H1 (cell line): ENCODE measurements around the gene PRF1. TPM values are rescaled to one million over a fixed set of nuclear protein-coding genes. Genes with fewer than 3 reads are reported as not detected.

Source experiments
- CTCF ChIA-PET: fragments of 300-600 bp; sonication (Branson Sonifier 250); formaldehyde crosslinking; loops from one replicate; lab custom pipeline; 2021; ENCODE audit not compliant: partially characterized antibody; lab: Charles Lee
- POLR2A ChIA-PET: fragments of 300-600 bp; sonication (Branson Sonifier 250); formaldehyde crosslinking; loops from one replicate; lab custom pipeline; 2021; ENCODE audit warnings: inconsistent platforms; ENCODE audit not compliant: partially characterized antibody; lab: Charles Lee
- DNase-seq, 2 experiments: peaks; one replicate each; pipeline versions ENCODE4 v3.0.0 to v3.0.0-alpha.2; 2010 to 2022; ENCODE audit warnings: low spot score in 2 of 2, low read depth in 1 of 2, mixed read lengths in 1 of 2
- FAIRE-seq: peaks from 2 replicates; lab custom pipeline; 2011; peaks lifted over from hg19 to GRCh38; lab: Jason Lieb, UNC
- H2AFZ ChIP-seq: 2 replicates; pipeline ENCODE4 v1.8.1; 2012; ENCODE audit warnings: low read length, inconsistent platforms
- H2AK5ac ChIP-seq: 2 replicates; pipeline ENCODE4 v1.6.1; 2013; ENCODE audit warnings: low read depth, low read length
- H2BK120ac ChIP-seq: replicated peaks from 2 replicates; pipeline ENCODE3; 2013; ENCODE audit warnings: low read depth, low read length, inconsistent platforms
- H2BK12ac ChIP-seq: 2 replicates; pipeline ENCODE4 v1.6.1; 2013; ENCODE audit warnings: low read depth, low read length
- H2BK15ac ChIP-seq: 2 replicates; pipeline ENCODE4 v1.6.1; 2013; ENCODE audit warnings: low read length
- H2BK20ac ChIP-seq: 2 replicates; pipeline ENCODE4 v1.6.1; 2013; ENCODE audit warnings: low read length
- H2BK5ac ChIP-seq: 2 replicates; pipeline ENCODE4 v1.6.1; 2013; ENCODE audit warnings: low read depth, low read length
- H3K14ac ChIP-seq: 2 replicates; pipeline ENCODE4 v1.6.1; 2013; ENCODE audit warnings: inconsistent platforms; ENCODE audit not compliant: insufficient read length
- H3K18ac ChIP-seq: 2 replicates; pipeline ENCODE4 v1.6.1; 2013; ENCODE audit warnings: low read length; ENCODE audit errors: extremely low read depth
- H3K23ac ChIP-seq: 2 replicates; pipeline ENCODE4 v1.6.1; 2013; ENCODE audit warnings: inconsistent platforms; ENCODE audit not compliant: insufficient read length
- H3K23me2 ChIP-seq: 2 replicates; pipeline ENCODE4 v1.6.1; 2013; ENCODE audit warnings: low read depth, low read length
- H3K27ac ChIP-seq: 2 replicates; pipeline ENCODE4 v1.6.1; 2011; ENCODE audit warnings: low read depth, low read length, inconsistent platforms
- H3K27me3 ChIP-seq, 4 experiments: replicated peaks in 1 of 4; 1 replicate in 1 of 4; 2 replicates in 3 of 4; pipeline versions ENCODE4 v1.6.1 to v1.8.1; 2011 to 2013; ENCODE audit warnings: low read length in 3 of 4, mild to moderate bottlenecking in 3 of 4, inconsistent platforms in 2 of 4, mixed read lengths in 2 of 4, moderate library complexity in 1 of 4; ENCODE audit not compliant: control insufficient read depth in 3 of 4, insufficient read depth in 3 of 4; ENCODE audit errors: extremely low read depth in 1 of 4
- H3K36me3 ChIP-seq, 4 experiments: 2 replicates each; pipeline versions ENCODE4 v1.6.1 to v1.8.1; 2011 to 2013; ENCODE audit warnings: mild to moderate bottlenecking in 4 of 4, low read length in 3 of 4, moderate library complexity in 2 of 4, control low read depth in 1 of 4, inconsistent platforms in 1 of 4; ENCODE audit not compliant: insufficient read depth in 4 of 4, control insufficient read depth in 2 of 4
- H3K4ac ChIP-seq: replicated peaks from 2 replicates; pipeline ENCODE3; 2013; ENCODE audit warnings: low read length, low read depth, mixed read lengths, inconsistent platforms; ENCODE audit not compliant: insufficient read length
- H3K4me1 ChIP-seq, 4 experiments: replicated peaks in 1 of 4; 1 replicate in 1 of 4; 2 replicates in 3 of 4; pipeline versions ENCODE4 v1.6.1 to v1.8.1; 2011 to 2013; ENCODE audit warnings: low read length in 3 of 4, inconsistent platforms in 2 of 4, mixed read lengths in 1 of 4; ENCODE audit not compliant: insufficient read depth in 4 of 4, control insufficient read depth in 3 of 4
- H3K4me2 ChIP-seq, 2 experiments: 2 replicates each; pipeline versions ENCODE4 v1.6.1 to v1.8.1; 2011 to 2013; ENCODE audit warnings: low read depth in 2 of 2, low read length in 2 of 2, control low read depth in 1 of 2, inconsistent platforms in 1 of 2, mild to moderate bottlenecking in 1 of 2; ENCODE audit not compliant: insufficient read depth in 1 of 2
- H3K4me3 ChIP-seq, 4 experiments: fragments of 200-600, 300-600 bp in 1 of 4; sonication (generic), shearing (Covaris generic), sonication (Bioruptor Twin) in 1 of 4; 2 replicates each; pipeline versions ENCODE4 v1.5.1 to v1.8.1; 2011 to 2016; ENCODE audit warnings: low read length in 4 of 4, low read depth in 3 of 4, control low read depth in 2 of 4, inconsistent platforms in 2 of 4, mild to moderate bottlenecking in 2 of 4, mixed read lengths in 1 of 4, moderate library complexity in 1 of 4; ENCODE audit not compliant: insufficient read depth in 2 of 4; ENCODE audit errors: extremely low read depth in 1 of 4
- H3K56ac ChIP-seq: replicated peaks from 2 replicates; pipeline ENCODE3; 2013; ENCODE audit warnings: low read depth, mild to moderate bottlenecking, mixed read lengths, low read length, inconsistent platforms; ENCODE audit not compliant: insufficient read length
- H3K79me1 ChIP-seq: 2 replicates; pipeline ENCODE4 v1.6.1; 2013; ENCODE audit warnings: low read depth, low read length, control low read depth
- H3K79me2 ChIP-seq, 2 experiments: 2 replicates each; pipeline versions ENCODE4 v1.6.1 to v1.8.1; 2012 to 2013; ENCODE audit warnings: low read length in 2 of 2, mild to moderate bottlenecking in 2 of 2, inconsistent platforms in 1 of 2; ENCODE audit not compliant: insufficient read depth in 2 of 2, control insufficient read depth in 1 of 2
- H3K9ac ChIP-seq, 4 experiments: replicated peaks in 1 of 4; 1 replicate in 1 of 4; 2 replicates in 3 of 4; pipeline versions ENCODE4 v1.6.1 to v1.8.1; 2011 to 2013; ENCODE audit warnings: low read depth in 3 of 4, low read length in 3 of 4, control low read depth in 2 of 4, mild to moderate bottlenecking in 2 of 4, moderate library complexity in 2 of 4, inconsistent platforms in 1 of 4; ENCODE audit errors: extremely low read depth in 1 of 4
- H3K9me3 ChIP-seq, 2 experiments: 2 replicates each; pipeline versions ENCODE4 v1.6.1 to v1.8.1; 2012 to 2013; ENCODE audit warnings: mild to moderate bottlenecking in 2 of 2, moderate library complexity in 2 of 2, control low read depth in 1 of 2, inconsistent platforms in 1 of 2, low read depth in 1 of 2, low read length in 1 of 2, mixed read lengths in 1 of 2; ENCODE audit not compliant: insufficient read depth in 2 of 2
- H4K20me1 ChIP-seq, 2 experiments: replicated peaks in 1 of 2; 2 replicates each; pipeline versions ENCODE3 to v1.8.1; 2011 to 2013; ENCODE audit warnings: inconsistent platforms in 2 of 2, low read length in 2 of 2, mild to moderate bottlenecking in 1 of 2; ENCODE audit not compliant: insufficient read depth in 2 of 2, control insufficient read depth in 1 of 2
- H4K5ac ChIP-seq: 2 replicates; pipeline ENCODE4 v1.6.1; 2013; ENCODE audit warnings: low read length, low read depth, mixed read lengths, inconsistent platforms; ENCODE audit not compliant: insufficient read length
- H4K8ac ChIP-seq: 2 replicates; pipeline ENCODE4 v1.8.0; 2013; ENCODE audit warnings: mild to moderate bottlenecking, moderate library complexity, low read length, inconsistent platforms; ENCODE audit not compliant: insufficient read depth; ENCODE audit errors: extremely low read depth
- H4K91ac ChIP-seq: replicated peaks from 2 replicates; pipeline ENCODE3; 2013; ENCODE audit warnings: low read length, mixed read lengths, inconsistent platforms; ENCODE audit not compliant: insufficient read length
- BRCA1 ChIP-seq: IDR thresholded peaks from 2 replicates; pipeline ENCODE4 v1.6.1; 2012; ENCODE audit warnings: low read depth, low read length, improper control_type of control experiment
- CTBP2 ChIP-seq: IDR thresholded peaks from 2 replicates; pipeline ENCODE4 v1.7.0; 2011; ENCODE audit warnings: borderline replicate concordance, mild to moderate bottlenecking, moderate library complexity, mixed read lengths, low read length; ENCODE audit not compliant: insufficient read depth, insufficient read length
- EP300 ChIP-seq, 2 experiments: IDR thresholded peaks; 1 replicate in 1 of 2; 2 replicates in 1 of 2; pipeline ENCODE4 v1.6.1; 2011 to 2012; ENCODE audit warnings: low read depth in 2 of 2, low read length in 2 of 2, mild to moderate bottlenecking in 2 of 2, borderline replicate concordance in 1 of 2, inconsistent platforms in 1 of 2, moderate library complexity in 1 of 2
- HDAC6 ChIP-seq: IDR thresholded peaks from one replicate; pipeline ENCODE4 v1.7.1; 2012; ENCODE audit warnings: low read depth, mild to moderate bottlenecking, inconsistent platforms, low read length, moderate library complexity
- POU5F1 ChIP-seq: IDR thresholded peaks from 2 replicates; pipeline ENCODE4 v1.6.1; 2011; ENCODE audit warnings: low read depth, mild to moderate bottlenecking, low read length, moderate library complexity
- RBBP5 ChIP-seq: IDR thresholded peaks from 2 replicates; pipeline ENCODE4 v1.7.1; 2012; ENCODE audit warnings: low read depth, mild to moderate bottlenecking, inconsistent platforms, low read length, moderate library complexity, borderline replicate concordance
- RFX5 ChIP-seq: IDR thresholded peaks from 2 replicates; pipeline ENCODE4 v1.6.1; 2011; ENCODE audit warnings: low read depth, low read length, improper control_type of control experiment, borderline replicate concordance
- SUZ12 ChIP-seq: fragments of 200-600 bp; sonication (generic); IDR thresholded peaks from 2 replicates; pipeline ENCODE4 v1.6.1; 2012; ENCODE audit warnings: mild to moderate bottlenecking, inconsistent platforms, low read length, moderate library complexity, mixed read lengths
- WGBS, 2 experiments: shearing (Covaris generic) in 1 of 2; methylation state at CpG; one replicate each; pipeline versions ENCODE4 v1.1.6 to v1.1.7; 2013 to 2015; ENCODE audit warnings: low lambda C conversion rate in 2 of 2, mixed read lengths in 2 of 2, inconsistent platforms in 1 of 2, low coverage in 1 of 2, missing lambda C conversion rate in 1 of 2; ENCODE audit not compliant: insufficient replicate concordance in 2 of 2, insufficient coverage in 1 of 2, insufficient read length in 1 of 2; ENCODE audit errors: extremely low coverage in 1 of 2, missing lambda C conversion rate in 1 of 2; 5-methylcytosine and 5-hydroxymethylcytosine counted together
- polyA plus RNA-seq, 7 experiments: library from polyadenylated mRNA; depleted of rRNA in 3 of 7; stranded (reverse) in 5 of 7; unstranded in 2 of 7; fragments of >200 nt in 5 of 7; fragments of 200-250 nt in 2 of 7; gene quantifications; 1 replicate in 5 of 7; 2 replicates in 1 of 7; 4 replicates in 1 of 7; pipeline versions ENCODE4 v1.2.1 to v1.2.3, GENCODE V29; 2011 to 2013; ENCODE audit warnings: missing spikeins in 2 of 7, mixed read lengths in 2 of 7
- total RNA-seq: library from RNA; stranded (reverse); fragmentation: NEBNext Ultra II Directional; extraction: Animal tissue kit (Norgen Biotek cat#: 25700); gene quantifications from 2 replicates; pipeline ENCODE4 v1.2.1, GENCODE V29; 2021

The PRF1 gene
- total and polyA plus RNA-seq, 2 of the 8 experiments (the other 6 are each of a cell fraction or from before 2014, with no cell fraction given): 0.15 TPM; not detected in 1

- H3K27me3 ChIP-seq: no peaks in the 10 kb centered on the region
- no peak overlapping the region for H3K4ac ChIP-seq
- WGBS, 2 experiments: 80% methylated on average over 4 of the region's 4 CpGs; no CpG with 5 or more reads in 1 of the 2 experiments
- no peak overlapping the region for H2BK12ac ChIP-seq
- no peak overlapping the region for H3K4me3 ChIP-seq
- POLR2A ChIA-PET: interaction anchor here (0.8 kb wide), 1 partner anchor 11 kb away, joined by 3 read pairs; no protein-coding TSS in a partner anchor
- H3K9me3 ChIP-seq: no peaks in the 10 kb centered on the region
- no peak overlapping the region for H3K27ac ChIP-seq
- H3K23me2 ChIP-seq: no peaks in the 10 kb centered on the region
- H3K9ac ChIP-seq: no peak overlapping the region
- H3K4me1 ChIP-seq: no peaks in the 10 kb centered on the region
- no peak overlapping the region for H2BK20ac ChIP-seq
- no peak overlapping the region for H4K5ac ChIP-seq
- no peak overlapping the region for H3K18ac ChIP-seq
- no peak overlapping the region for H2BK5ac ChIP-seq
- no peak for FAIRE-seq
- no peaks in the 10 kb centered on the region for H3K79me2 ChIP-seq
- no peak overlapping the region for H2AFZ ChIP-seq
- H2BK15ac ChIP-seq: no peak overlapping the region
- TF ChIP-seq POU5F1 (no peak), BRCA1 (no peak), EP300 (IDR thresholded peaks at IDR 0.05; ENCODE audit: borderline replicate concordance in 1 of 2, low read depth in 2 of 2, low read length in 2 of 2) (no peak), CTBP2 (no peak), HDAC6 (no peak), RFX5 (no peak), RBBP5 (no peak), SUZ12 (no peak)
- TF ChIP-seq, all 59 proteins: peak for 0
- Histone ChIP-seq H3K36me3 (no peaks in the 10 kb centered on the region), H3K79me1 (no peaks in the 10 kb centered on the region), H2BK120ac (no peak overlapping the region), H3K4me2 (no peak overlapping the region), H4K91ac (no peak overlapping the region), H2AK5ac (no peak overlapping the region), H3K23ac (no peak overlapping the region), H4K20me1 (peaks cover 0 to 2% of the 10 kb centered on the region in 2 experiments), H3K56ac (no peak overlapping the region), H3K14ac (no peak overlapping the region), H4K8ac (no peak overlapping the region)
- CTCF ChIA-PET: interaction anchor here (0.8 to 1.6 kb wide), 6 partner anchors 10 to 110 kb away, joined by 3 to 7 read pairs (median 4); no protein-coding TSS in a partner anchor
- DNase-seq: no peak
These were observed 31.3 kb downstream of the PRF1 start for GRCh38 chr10:70571236-70571635.
